Activated CD8-positive, alpha-beta memory T cell treated with anti-CD3 and anti-CD28 coated beads, Interleukin-2, amount 50 U/mL, for 4 hours (primary cell): ENCODE data around the gene MZT2A.
"Not testable (repeated sequence)": the region's sequence is repeated elsewhere in the genome, so short reads cannot be mapped to it uniquely, and the experiment has no call there.

Experiments
- DNase-seq: peaks from one replicate; pipeline ENCODE4 v3.0.0-alpha.2; 2020

The MZT2A gene

GRCh38 chr2:131492015-131492417, at the start of gene MZT2A:
Gene MZT2A (minus strand): TSS chr2:131492397. CDS start chr2:131492376, 21 bp downstream.
- DNase-seq = not testable (repeated sequence)

GRCh38 chr2:131538856-131539255, 46.7 kb upstream of the MZT2A start:
- DNase-seq = not testable (repeated sequence)

GRCh38 chr2:131536841-131537240, 44.6 kb upstream of the MZT2A start:
- DNase-seq = not testable (repeated sequence)

GRCh38 chr2:131535951-131536826, 44.0 kb upstream of the MZT2A start:
- DNase-seq = not testable (repeated sequence)

GRCh38 chr2:131535526-131535925, 43.3 kb upstream of the MZT2A start:
- DNase-seq = no peak

- not testable (repeated sequence) for DNase-seq
Measured at GRCh38 chr2:131534965-131535364, 42.8 kb upstream of the MZT2A start.

GRCh38 chr2:131534317-131534672, 42.1 kb upstream of the MZT2A start:
- not testable (repeated sequence) for DNase-seq

- DNase-seq = not testable (repeated sequence)
Measured at GRCh38 chr2:131533609-131534316, 41.6 kb upstream of the MZT2A start.

GRCh38 chr2:131532723-131533608, 40.8 kb upstream of the MZT2A start:
- DNase-seq = not testable (repeated sequence)

- not testable (repeated sequence) for DNase-seq
Measured at GRCh38 chr2:131531547-131532185, 39.5 kb upstream of the MZT2A start.

GRCh38 chr2:131530626-131531344, 38.6 kb upstream of the MZT2A start:
- DNase-seq = not testable (repeated sequence)

GRCh38 chr2:131529864-131530445, 37.8 kb upstream of the MZT2A start:
- not testable (repeated sequence) for DNase-seq

- DNase-seq = not testable (repeated sequence)
Measured at GRCh38 chr2:131528981-131529863, 37.0 kb upstream of the MZT2A start.

GRCh38 chr2:131527131-131528001, 35.2 kb upstream of the MZT2A start, which contains the start of gene CCDC74A:
Gene CCDC74A (plus strand): TSS chr2:131527888. CDS start chr2:131527971, 83 bp downstream.
- DNase-seq = peak; percentile 80

- not testable (repeated sequence) for DNase-seq
Measured at GRCh38 chr2:131525256-131525655, 33.1 kb upstream of the MZT2A start.

GRCh38 chr2:131521961-131522781, 30.0 kb upstream of the MZT2A start:
- DNase-seq = no peak

GRCh38 chr2:131521524-131521923, 29.3 kb upstream of the MZT2A start:
- not testable (repeated sequence) for DNase-seq

GRCh38 chr2:131520526-131520925, 28.3 kb upstream of the MZT2A start:
- DNase-seq = no peak
